Stimulated activated CD4-positive, alpha-beta T cell treated with anti-CD3 and anti-CD28 coated beads, Interleukin-12 subunit alpha, Interleukin-12 subunit beta, amount 100 ng/mL, for 4 hours (primary cell): Measurements from ENCODE around the gene ZNF530.

Source experiments
- DNase-seq: peaks from one replicate; pipeline ENCODE4 v3.0.0-alpha.2; 2020

ZNF530 gene

DNA sequence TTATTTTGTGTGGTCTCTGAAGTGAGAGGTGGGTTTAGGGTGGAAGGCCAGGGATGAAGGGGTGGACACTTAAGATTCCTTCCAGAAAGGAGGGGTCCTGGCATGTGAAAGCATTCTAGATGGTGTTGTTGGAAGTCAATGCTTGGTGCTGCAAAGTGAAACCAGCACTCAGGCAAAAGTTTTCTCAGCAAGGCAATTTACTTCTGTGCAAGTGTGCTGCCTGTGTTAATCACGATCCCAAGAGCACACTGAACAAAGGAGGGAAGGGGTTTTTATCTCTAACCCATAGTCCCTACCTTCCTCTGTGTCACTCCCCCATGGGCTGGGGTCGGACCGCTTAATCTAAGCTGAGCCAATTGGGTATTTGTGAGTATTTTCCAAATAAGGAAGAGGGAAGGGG, 15.7 kb downstream of the ZNF530 start:
- DNase-seq, result no peak

DNA sequence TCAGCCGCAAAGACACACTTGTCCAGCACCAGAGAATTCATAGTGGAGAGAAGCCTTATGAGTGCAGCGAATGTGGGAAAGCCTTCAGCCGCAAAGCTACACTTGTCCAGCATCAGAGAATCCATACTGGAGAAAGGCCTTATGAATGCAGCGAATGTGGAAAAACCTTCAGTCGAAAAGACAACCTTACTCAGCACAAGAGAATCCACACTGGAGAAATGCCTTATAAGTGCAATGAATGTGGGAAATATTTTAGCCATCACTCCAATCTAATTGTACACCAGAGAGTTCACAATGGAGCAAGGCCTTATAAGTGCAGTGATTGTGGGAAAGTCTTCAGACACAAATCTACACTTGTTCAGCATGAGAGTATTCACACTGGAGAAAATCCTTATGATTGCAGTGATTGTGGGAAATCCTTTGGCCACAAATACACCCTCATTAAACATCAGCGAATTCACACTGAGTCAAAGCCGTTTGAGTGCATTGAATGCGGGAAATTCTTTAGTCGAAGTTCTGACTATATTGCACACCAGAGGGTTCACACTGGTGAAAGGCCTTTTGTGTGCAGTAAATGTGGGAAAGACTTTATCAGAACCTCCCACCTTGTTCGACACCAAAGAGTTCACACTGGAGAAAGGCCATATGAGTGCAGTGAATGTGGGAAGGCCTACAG, 21.1 kb downstream of the ZNF530 start:
- DNase-seq, result no peak

DNA sequence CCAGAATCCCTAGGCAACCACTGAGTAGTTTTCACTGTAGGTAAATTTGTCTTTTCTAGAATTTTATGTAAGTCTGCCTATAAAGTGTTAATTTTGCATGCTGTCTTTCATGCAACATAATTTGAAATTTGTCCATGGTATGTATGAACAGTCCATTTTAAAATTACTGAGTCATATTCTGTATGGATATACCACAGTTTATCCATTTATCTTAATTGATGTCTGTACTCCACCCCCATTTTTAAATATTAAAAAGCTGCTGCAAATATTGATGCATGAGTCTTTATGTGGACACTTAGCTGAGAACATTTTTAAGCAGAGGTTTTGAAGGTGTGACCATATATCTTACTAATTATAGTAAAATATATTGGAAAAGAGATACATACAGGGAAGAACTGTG, 23.4 kb downstream of the ZNF530 start:
- DNase-seq, result no peak

DNA sequence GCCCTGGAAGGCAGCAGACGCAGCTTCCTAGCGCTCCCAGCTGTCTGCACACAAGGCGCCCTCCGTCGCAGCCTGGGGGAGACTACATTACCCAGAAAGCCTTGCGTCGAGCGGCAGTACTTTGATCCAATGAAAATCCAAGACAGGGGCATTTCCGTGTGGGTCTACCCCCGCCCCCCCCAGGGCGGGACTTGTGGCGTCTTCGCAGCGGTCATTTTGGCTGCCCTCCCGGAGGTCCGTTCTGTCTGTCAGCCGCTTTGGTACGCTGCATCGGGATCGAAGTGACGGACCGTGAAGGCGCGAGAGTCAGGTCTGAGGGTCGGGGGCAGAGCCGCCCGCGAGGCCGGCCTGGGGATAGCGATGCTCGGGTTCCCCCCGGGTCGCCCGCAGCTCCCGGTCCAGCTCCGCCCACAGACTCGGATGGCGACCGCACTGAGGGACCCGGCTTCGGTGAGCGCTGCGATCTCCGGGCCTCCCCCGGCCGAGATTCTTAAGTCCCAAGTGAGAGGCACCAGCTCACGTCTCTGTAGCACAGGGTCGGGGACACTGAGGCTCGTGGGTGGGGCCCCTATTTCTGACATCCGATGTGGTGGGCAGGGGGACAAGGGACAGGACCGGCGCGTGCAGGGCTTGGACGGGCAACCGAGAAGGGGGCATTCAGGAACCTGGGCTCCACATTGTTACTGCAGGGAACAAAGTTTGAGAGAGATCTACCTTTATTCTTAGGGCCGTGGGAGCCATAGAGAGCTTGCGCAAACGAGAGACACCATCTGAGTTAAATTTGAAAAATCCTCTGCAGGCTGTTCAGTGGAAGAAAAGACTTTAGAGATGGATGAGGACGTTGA, 33.5 kb downstream of the ZNF530 start, which contains the start of gene ZNF211:
Gene ZNF211, plus strand, starts transcription at position 182 of the 845 bp plus-strand sequence. Its CDS starts 179 bp downstream, at position 361.
- peak; percentile 79 for DNase-seq

DNA sequence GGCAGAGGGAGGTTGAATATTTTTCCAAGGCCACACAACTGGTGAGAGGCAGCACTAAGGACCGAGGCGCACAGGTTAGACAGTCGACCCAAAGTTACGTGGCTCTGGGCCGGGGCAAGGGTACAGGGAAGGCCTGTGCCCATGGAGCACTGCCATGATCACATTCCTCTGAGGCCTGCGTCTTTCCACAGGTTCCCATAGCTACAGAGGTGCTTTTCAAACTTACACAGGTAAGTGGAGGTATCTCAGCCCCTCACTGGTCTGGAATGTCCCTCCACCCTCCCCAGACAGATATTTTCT, 34.1 kb downstream of the ZNF530 start:
- DNase-seq, result no peak

DNA sequence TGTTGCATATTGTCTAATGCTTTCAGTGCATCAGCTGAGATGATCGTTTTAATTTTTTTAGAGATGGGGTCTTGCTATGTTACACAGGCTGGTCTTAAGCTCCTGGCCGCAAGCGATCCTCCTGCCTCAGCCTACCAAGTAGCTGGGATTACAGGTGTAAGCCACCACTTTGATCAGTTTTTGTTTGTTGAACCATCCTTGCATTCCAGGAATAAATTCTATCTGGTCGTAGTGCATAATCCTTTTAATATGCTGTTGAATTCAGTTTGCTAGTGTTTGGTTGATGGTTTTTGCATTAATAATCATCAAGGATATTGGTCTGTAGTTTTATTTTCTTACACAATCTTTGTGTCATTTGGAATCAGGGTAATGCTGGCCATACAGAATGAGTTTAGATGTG, 37.7 kb downstream of the ZNF530 start:
- no peak for DNase-seq

DNA sequence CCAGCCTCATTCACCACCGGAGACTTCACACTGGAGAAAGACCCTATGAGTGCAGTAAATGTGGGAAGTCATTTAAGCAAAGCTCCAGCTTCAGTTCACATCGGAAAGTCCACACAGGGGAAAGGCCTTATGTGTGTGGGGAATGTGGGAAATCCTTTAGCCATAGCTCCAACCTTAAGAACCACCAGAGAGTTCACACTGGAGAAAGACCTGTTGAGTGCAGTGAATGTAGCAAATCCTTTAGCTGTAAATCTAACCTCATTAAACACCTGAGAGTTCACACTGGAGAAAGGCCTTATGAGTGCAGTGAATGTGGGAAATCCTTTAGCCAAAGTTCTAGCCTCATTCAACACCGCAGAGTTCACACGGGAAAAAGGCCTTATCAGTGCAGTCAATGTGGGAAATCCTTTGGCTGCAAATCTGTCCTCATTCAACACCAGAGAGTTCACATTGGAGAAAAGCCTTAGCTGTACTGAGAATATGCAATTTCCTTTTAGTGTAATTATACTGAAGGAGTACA, 42.1 kb downstream of the ZNF530 start:
- no peak for DNase-seq

DNA sequence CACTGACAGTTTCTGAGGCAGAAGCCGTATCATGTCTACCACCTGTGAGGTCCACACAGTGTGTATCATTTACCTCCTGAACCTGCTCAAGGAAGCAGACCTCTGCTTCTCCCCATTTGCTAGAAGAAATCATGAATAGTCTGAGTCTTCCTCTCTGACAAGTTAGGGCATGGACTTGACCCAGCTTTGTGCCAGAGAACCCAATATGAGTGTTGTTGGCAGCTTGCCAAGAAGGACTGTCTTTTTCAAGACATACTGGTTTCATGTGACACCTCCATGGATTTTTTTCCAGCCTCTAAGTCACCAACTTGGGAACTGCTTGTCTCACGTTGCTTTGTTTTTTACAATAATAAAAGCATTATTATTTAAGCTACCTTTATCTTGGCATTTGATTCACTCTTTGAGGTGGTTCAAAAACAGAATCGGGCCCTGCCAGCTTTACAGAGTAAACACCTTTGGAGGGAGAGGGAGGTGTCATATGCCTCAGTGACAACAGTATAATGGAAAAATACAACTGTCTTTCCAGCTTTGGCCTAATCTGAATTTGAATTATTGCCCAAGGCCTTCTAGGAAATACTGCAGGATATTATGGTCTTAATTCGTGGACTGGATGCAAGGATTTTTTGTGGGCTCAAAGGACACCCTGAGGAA, 42.8 kb downstream of the ZNF530 start:
- no peak for DNase-seq

DNA sequence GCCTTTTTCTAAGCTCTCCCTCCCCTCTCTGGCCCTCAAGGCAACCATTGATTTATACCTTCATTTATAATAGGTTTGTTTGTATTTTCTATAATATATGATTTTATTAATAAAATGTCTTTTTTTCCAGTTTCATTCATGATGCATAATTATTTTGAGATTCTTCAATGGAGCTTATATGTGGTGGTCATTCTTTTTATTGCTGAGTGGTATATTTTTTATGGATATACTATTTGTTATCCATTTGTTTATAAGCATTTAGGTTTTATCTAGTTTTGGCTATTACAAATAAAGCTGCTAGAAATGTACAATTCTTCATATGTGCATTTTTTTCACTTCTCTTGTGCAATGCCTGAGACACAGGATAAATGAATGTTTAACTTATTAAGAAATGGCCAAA, 44.0 kb downstream of the ZNF530 start:
- no peak for DNase-seq

DNA sequence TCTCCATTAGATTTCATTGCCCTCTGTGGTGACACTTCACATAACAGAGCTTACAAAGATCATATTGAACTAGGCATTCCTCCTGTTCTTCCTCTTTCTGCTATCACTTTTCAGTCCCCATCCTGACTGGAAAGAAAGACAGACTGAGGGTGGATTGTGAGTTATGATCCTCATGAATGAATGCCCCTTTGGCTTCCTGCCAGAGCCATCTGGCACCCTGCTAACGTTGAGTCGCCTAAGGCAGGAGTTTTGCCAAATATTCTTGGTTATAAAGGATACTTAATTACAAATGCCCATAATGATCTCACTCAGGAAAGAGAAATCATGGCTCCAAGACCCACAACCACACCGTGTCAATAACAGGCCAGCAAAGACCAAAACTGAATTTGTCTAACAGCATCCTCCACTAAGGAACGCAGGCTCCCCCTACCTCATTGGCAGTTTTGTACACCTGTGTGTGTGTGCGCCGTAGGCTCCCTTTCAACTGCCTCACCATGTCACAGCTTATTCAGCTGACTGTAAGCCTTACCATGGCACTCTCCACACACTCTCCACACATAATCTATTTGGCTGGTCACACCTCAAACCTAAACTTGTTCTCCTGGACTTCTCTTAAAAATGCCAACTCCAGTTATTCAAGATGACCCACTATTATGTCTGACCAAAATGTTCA, 48.8 kb downstream of the ZNF530 start:
- DNase-seq, result no peak

DNA sequence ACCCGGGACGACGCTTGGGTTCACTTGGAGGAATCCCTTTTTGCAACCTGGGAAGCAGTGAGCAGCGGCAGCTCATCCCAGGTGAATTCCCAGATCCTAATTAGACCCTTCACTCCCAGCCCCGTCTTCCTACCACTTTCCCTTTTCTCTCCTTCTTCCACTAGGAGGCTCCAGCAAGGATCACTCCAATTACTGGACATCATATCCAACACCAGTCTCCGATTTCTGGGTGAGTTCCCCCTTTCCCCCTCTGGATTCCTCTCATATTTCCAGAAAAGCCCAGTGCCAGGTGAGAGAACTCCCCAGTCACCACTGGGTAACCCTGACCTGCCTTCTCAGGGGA, 51.9 kb downstream of the ZNF530 start:
- no peak for DNase-seq

DNA sequence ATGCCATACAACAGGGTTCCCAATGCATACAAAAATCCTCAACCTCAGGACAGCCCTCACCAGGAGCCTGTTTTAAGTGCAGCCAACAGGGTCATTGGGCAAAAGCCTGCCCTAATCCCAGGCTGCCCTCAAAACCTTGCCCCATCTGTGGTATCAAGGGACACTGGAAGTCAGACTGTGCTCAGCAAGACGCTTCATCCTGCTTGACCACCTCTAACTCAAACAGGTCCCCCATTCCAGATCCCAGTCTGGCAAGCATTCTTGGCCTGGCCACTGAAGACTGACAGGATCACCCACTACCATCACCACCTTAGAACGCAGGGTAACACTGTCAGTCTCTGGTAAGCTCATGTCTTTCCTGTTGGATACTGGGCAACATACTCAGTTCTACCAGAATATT, 54.0 kb downstream of the ZNF530 start:
- no peak for DNase-seq

DNA sequence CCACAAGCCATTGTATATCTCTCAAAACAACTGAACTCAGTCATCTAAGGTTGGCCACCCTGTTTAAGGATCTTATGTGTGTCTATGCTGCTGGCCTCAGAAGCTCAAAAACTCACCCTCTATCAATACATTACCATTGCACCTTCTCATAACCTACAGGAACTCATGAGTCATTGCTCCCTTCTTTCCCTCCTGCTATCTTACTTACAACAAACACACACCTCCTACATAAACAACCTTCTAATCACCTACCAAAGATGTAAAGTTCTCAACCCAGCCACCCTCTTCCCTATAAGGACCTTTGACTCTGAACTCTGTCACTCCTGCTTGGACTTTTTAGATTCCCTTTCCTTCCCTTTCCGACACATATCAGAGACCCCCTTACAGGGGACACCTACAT, 55.8 kb downstream of the ZNF530 start:
- DNase-seq, result no peak

DNA sequence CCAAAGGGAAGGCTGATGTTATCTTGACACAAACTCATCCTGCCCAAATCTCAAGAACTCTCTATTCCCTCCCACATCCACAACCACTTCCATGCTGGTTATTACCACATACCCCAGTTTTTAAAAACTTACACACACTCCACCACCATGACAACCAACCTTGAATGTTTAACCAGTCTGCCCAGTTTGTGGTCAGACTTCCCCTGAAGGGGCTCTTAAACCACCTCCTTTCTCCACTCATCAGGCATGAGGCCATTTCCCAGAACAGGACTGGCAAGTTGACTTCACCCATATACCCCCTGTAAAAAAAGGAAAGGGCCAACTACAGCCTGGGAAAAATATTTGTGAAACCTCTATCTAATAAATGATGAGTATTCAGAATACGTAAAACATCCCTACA, 56.7 kb downstream of the ZNF530 start:
- DNase-seq, result no peak
